ENCODE measurements around the gene PCSK1N. TPM values are rescaled to one million over a fixed set of nuclear protein-coding genes. Genes with fewer than 3 reads are reported as not detected.
A peak's percentile ranks its signal among the peaks of the same experiment; 100 is the strongest.

Gene PCSK1N
- total RNA-seq, 2 experiments from 2014 or later, result not detected

DNA sequence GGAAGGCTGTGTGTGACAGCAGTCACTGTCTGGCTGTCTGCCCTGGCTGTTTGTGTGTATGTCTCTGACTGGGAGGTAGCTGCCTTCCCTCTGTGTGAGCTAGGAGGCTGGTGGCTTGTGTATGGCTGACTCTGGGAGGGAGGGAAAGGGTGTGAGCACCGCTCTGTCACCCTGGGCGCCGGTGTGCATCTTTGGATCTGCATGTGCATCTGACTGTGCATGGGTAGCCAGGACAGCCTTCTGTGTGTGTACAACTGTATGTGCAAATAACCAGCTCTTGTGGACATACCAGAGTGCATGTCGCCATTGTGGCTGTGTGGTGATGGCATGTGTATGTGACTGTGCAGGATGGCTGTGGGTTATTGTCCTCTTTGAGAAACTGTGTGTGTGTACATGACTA is 16.5 kb downstream of the PCSK1N start:
- ChIA-PET CTCF (ENCODE audit: unreplicated experiment) (no interaction called here), POLR2A (no interaction called here)
- H4K20me1 ChIP-seq (ENCODE audit: insufficient read depth, low read length), result no peaks in the 10 kb centered on the region
- BruUV-seq (replicated peaks), result no TSS peak
- H3K4me3 ChIP-seq (ENCODE audit: low read depth, low read length, poor library complexity, severe bottlenecking), result no peak overlapping the region
- H3K4me2 ChIP-seq (ENCODE audit: low read length), result no peak overlapping the region
- no peak for DNase-seq (ENCODE audit: low spot score)
- H2AFZ ChIP-seq (ENCODE audit: low read length), result no peak overlapping the region
- H3K27ac ChIP-seq (ENCODE audit: low read depth, low read length, poor library complexity, severe bottlenecking), result no peak overlapping the region
- no peaks in the 10 kb centered on the region for H3K9me3 ChIP-seq (ENCODE audit: low read length)
- TF ChIP-seq EZH2phosphoT487 (IDR thresholded peaks at IDR 0.05; ENCODE audit: borderline replicate concordance, low read depth, low read length), result no peak
- no peaks in the 10 kb centered on the region for H3K9me2 ChIP-seq (ENCODE audit: insufficient read depth, low read length)
- peaks cover 2% of the 10 kb centered on the region; the same call in 1 of the 2 replicates for H3K36me3 ChIP-seq (ENCODE audit: insufficient read depth, low read length)
- intact Hi-C loops (cut with micrococcal nuclease; ENCODE audit: unreplicated experiment), result no loop called here
- H3K4me1 ChIP-seq (ENCODE audit: insufficient read depth, low read length, poor library complexity, severe bottlenecking), result no peaks in the 10 kb centered on the region
- H3K79me2 ChIP-seq (ENCODE audit: insufficient read depth, low read depth, low read length), result no peaks in the 10 kb centered on the region

DNA sequence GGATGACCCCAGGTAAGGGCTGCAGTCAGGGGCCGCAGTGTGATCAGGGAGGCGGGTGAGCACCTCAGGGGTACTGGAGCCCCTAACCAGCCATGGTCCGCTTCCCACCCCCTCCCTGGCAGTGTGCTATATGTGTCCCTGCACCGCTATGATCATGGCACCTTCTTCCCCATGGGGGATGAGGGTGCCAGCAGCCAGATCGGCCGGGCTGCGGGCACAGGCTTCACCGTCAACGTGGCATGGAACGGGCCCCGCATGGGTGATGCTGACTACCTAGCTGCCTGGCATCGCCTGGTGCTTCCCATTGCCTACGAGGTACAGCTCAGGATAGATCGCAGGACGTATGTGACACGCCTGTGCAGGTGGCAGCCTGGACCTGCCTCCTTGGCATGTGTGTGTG is 17.3 kb downstream of the PCSK1N start:
- no peak for DNase-seq (ENCODE audit: low spot score)
- Histone ChIP-seq H2AFZ (ENCODE audit: low read length) (no peak overlapping the region), H3K4me3 (ENCODE audit: low read depth, low read length, poor library complexity, severe bottlenecking) (no peak overlapping the region), H3K27ac (ENCODE audit: low read depth, low read length, poor library complexity, severe bottlenecking) (no peak overlapping the region), H3K36me3 (ENCODE audit: insufficient read depth, low read length) (no peaks in the 10 kb centered on the region; the same call in 1 of the 2 replicates), H3K4me2 (ENCODE audit: low read length) (no peak overlapping the region), H3K79me2 (ENCODE audit: insufficient read depth, low read depth, low read length) (no peaks in the 10 kb centered on the region), H3K9me2 (ENCODE audit: insufficient read depth, low read length) (no peaks in the 10 kb centered on the region), H3K9me3 (ENCODE audit: low read length) (no peaks in the 10 kb centered on the region), H3K4me1 (ENCODE audit: insufficient read depth, low read length, poor library complexity, severe bottlenecking) (no peaks in the 10 kb centered on the region), H4K20me1 (ENCODE audit: insufficient read depth, low read length) (no peaks in the 10 kb centered on the region)
- intact Hi-C loops (cut with micrococcal nuclease; ENCODE audit: unreplicated experiment), result no loop called here
- ChIA-PET CTCF (ENCODE audit: unreplicated experiment) (no interaction called here), POLR2A (no interaction called here)
- TF ChIP-seq, protein P1, sequence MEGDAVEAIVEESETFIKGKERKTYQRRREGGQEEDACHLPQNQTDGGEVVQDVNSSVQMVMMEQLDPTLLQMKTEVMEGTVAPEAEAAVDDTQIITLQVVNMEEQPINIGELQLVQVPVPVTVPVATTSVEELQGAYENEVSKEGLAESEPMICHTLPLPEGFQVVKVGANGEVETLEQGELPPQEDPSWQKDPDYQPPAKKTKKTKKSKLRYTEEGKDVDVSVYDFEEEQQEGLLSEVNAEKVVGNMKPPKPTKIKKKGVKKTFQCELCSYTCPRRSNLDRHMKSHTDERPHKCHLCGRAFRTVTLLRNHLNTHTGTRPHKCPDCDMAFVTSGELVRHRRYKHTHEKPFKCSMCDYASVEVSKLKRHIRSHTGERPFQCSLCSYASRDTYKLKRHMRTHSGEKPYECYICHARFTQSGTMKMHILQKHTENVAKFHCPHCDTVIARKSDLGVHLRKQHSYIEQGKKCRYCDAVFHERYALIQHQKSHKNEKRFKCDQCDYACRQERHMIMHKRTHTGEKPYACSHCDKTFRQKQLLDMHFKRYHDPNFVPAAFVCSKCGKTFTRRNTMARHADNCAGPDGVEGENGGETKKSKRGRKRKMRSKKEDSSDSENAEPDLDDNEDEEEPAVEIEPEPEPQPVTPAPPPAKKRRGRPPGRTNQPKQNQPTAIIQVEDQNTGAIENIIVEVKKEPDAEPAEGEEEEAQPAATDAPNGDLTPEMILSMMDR (conservative IDR thresholded peaks at IDR 0.05; ENCODE audit: low read length), result no peak
- TF ChIP-seq EZH2phosphoT487 (IDR thresholded peaks at IDR 0.05; ENCODE audit: borderline replicate concordance, low read depth, low read length), result no peak
- BruUV-seq (replicated peaks), result no TSS peak

DNA sequence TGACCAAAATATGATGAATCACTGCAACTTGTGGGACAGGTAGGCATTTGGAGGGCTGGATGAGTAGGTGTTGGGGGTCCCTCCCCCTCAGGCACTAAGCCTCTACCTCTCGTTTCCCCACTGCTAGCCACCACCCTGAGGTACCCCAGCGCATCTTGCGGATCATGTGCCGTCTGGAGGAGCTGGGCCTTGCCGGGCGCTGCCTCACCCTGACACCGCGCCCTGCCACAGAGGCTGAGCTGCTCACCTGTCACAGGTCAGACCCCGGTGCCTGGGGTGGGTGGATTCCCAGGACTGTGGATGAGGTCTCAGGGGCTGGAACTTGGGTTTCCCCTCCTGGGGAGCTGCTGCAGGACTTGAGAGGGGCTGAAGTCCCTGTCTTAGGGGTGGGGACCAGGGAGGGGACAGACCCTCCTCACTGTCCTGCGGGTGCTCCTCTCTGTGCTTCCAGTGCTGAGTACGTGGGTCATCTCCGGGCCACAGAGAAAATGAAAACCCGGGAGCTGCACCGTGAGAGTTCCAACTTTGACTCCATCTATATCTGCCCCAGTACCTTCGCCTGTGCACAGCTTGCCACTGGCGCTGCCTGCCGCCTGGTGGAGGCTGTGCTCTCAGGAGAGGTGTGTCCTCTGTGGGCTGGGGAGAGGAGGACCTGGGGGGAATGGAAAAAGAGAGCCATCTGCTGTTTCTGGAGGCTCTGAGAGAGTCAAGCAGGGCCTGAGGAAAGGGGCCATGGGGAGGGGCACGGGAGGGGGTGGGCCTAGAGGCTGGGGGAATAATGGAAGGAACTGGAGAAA is 19.2 kb downstream of the PCSK1N start:
- ChIA-PET POLR2A (no interaction called here), CTCF (ENCODE audit: unreplicated experiment) (no interaction called here)

More for the DNA sequence above, 19.2 kb downstream of the PCSK1N start:
- Histone ChIP-seq H2AFZ (ENCODE audit: low read length) (no peak overlapping the region), H3K9me2 (ENCODE audit: insufficient read depth, low read length) (no peaks in the 10 kb centered on the region), H3K79me2 (ENCODE audit: insufficient read depth, low read depth, low read length) (no peaks in the 10 kb centered on the region), H3K4me2 (ENCODE audit: low read length) (no peak overlapping the region), H3K27ac (ENCODE audit: low read depth, low read length, poor library complexity, severe bottlenecking) (no peak overlapping the region), H3K9me3 (ENCODE audit: low read length) (no peaks in the 10 kb centered on the region), H3K4me3 (ENCODE audit: low read depth, low read length, poor library complexity, severe bottlenecking) (no peak overlapping the region), H3K36me3 (ENCODE audit: insufficient read depth, low read length) (no peaks in the 10 kb centered on the region; the same call in 1 of the 2 replicates), H4K20me1 (ENCODE audit: insufficient read depth, low read length) (no peaks in the 10 kb centered on the region), H3K4me1 (ENCODE audit: insufficient read depth, low read length, poor library complexity, severe bottlenecking) (no peaks in the 10 kb centered on the region)
- intact Hi-C loops (cut with micrococcal nuclease; ENCODE audit: unreplicated experiment), result no loop called here
- BruUV-seq (replicated peaks), result no TSS peak
- DNase-seq (ENCODE audit: low spot score), result peak; percentile 3
- TF ChIP-seq, protein P1 (conservative IDR thresholded peaks at IDR 0.05; ENCODE audit: low read length), result no peak
- TF ChIP-seq EZH2phosphoT487 (IDR thresholded peaks at IDR 0.05; ENCODE audit: borderline replicate concordance, low read depth, low read length), result no peak
